Measurements from ENCODE around the gene LONP1. TPM values are rescaled to one million over a fixed set of nuclear protein-coding genes. Genes with fewer than 3 reads are reported as not detected.

Gene LONP1
- total RNA-seq, 2 donors from 2014 or later: 52.8 to 82.8 TPM

- H3K27ac ChIP-seq: no peak overlapping the region
- no peaks in the 10 kb centered on the region for H3K4me1 ChIP-seq (ENCODE audit: control insufficient read depth in 1 of 2, low read depth in 2 of 2)
- no peaks in the 10 kb centered on the region for H3K9me3 ChIP-seq
- H3K27me3 ChIP-seq (replicated peaks; ENCODE audit: insufficient read depth): no peaks in the 10 kb centered on the region
- H3K36me3 ChIP-seq: peaks cover 33% of the 10 kb centered on the region
- H3K4me3 ChIP-seq: no peak overlapping the region
- ATAC-seq (ENCODE audit: insufficient number of reproducible peaks, low FRiP score, low read depth) (no peak), DNase-seq (ENCODE audit: low spot score) (no peak)
- no peak for TF ChIP-seq CTCF (IDR thresholded peaks at IDR 0.05)
Measured at GRCh38 chr19:5642204-5642603, 77.7 kb downstream of the LONP1 start.

Other genes with a start within 250 kb of the LONP1 start
- 1 to 10 TPM in 1 of 2 donors, under 1 TPM in 1; 0.56 to 2.0 TPM for gene TINCR, start 152.2 kb downstream of the LONP1 start, total RNA-seq
- 10 to 100 TPM; 55.1 to 80.6 TPM for gene SAFB2, start 97.4 kb downstream of the LONP1 start, total RNA-seq
- 100 to 1,000 TPM in 1 of 2 donors, 10 to 100 TPM in 1; 28.6 to 101 TPM for gene SAFB, start 97.1 kb downstream of the LONP1 start, total RNA-seq
- 10 to 100 TPM; 16.9 to 43.7 TPM for gene MICOS13, start 39.6 kb downstream of the LONP1 start, total RNA-seq
- gene HSD11B1L, start 39.1 kb downstream of the LONP1 start, total RNA-seq: 10 to 100 TPM in 1 of 2 donors, 1 to 10 TPM in 1; 7.5 to 11.6 TPM
- 100 to 1,000 TPM; 274 to 397 TPM for gene RPL36, start 29.9 kb downstream of the LONP1 start, total RNA-seq
- gene CATSPERD, start 491 bp upstream of the LONP1 start, total RNA-seq: under 1 TPM in 1 of 2 donors, not detected in 1; 0.41 TPM
- gene PRR22, start 64.6 kb upstream of the LONP1 start, total RNA-seq: 1 to 10 TPM; 1.1 to 1.3 TPM
- 10 to 100 TPM; 16.2 to 33.9 TPM for gene DUS3L, start 71.0 kb upstream of the LONP1 start, total RNA-seq
- gene NRTN, start 84.9 kb upstream of the LONP1 start, total RNA-seq: not detected
- not detected for gene FUT6, start 119.6 kb upstream of the LONP1 start, total RNA-seq
- gene FUT3, start 131.3 kb upstream of the LONP1 start, total RNA-seq: not detected
- gene FUT5, start 150.4 kb upstream of the LONP1 start, total RNA-seq: not detected
- 100 to 1,000 TPM in 1 of 2 donors, 10 to 100 TPM in 1; 83.2 to 177 TPM for gene NDUFA11, start 183.6 kb upstream of the LONP1 start, total RNA-seq
- gene VMAC, start 184.7 kb upstream of the LONP1 start, total RNA-seq: 10 to 100 TPM; 13.3 to 13.6 TPM
- gene CAPS, start 194.1 kb upstream of the LONP1 start, total RNA-seq: 10 to 100 TPM in 1 of 2 donors, 1 to 10 TPM in 1; 8.5 to 48.7 TPM

Measured in thoracic aorta (tissue), 2 donors.